Measurements from ENCODE around the gene CHMP1A. TPM values are rescaled to one million over a fixed set of nuclear protein-coding genes. Genes with fewer than 3 reads are reported as not detected.
A peak's percentile ranks its signal among the peaks of the same experiment; 100 is the strongest.

Gene CHMP1A
- total RNA-seq, 4 donors from 2014 or later, result 54.5 to 101 (median 82.2) TPM

GRCh38 chr16:89687092-89687940 lies 29.8 kb upstream of the CHMP1A start:
- no peak for ATAC-seq
- H3K27me3 ChIP-seq, result no peaks in the 10 kb centered on the region
- TF ChIP-seq POLR2AphosphoS5 (IDR thresholded peaks at IDR 0.05) (no peak), EP300 (IDR thresholded peaks at IDR 0.05) (no peak), POLR2A (IDR thresholded peaks at IDR 0.05) (no peak), CTCF (IDR thresholded peaks at IDR 0.05) (no peak)
- 19 to 37% methylated on average over 7 to 18 of the region's 42 CpGs for WGBS, 2 donors (ENCODE audit: low coverage in 1 of 2)
- H3K36me3 ChIP-seq, result peaks cover 0 to 23% of the 10 kb centered on the region in 2 donors
- no peaks in the 10 kb centered on the region for H3K9me3 ChIP-seq
- H3K4me1 ChIP-seq, result peaks cover 3 to 23% (median 8%) of the 10 kb centered on the region in 3 donors
- H3K4me3 ChIP-seq, result peak overlapping the region; percentile 69 to 90
- peak overlapping the region; percentile 19 to 92 (median 91) for H3K27ac ChIP-seq

- ATAC-seq, result peak; percentile 96
- no peaks in the 10 kb centered on the region for H3K27me3 ChIP-seq
- peaks cover 0 to 16% of the 10 kb centered on the region in 2 donors for H3K36me3 ChIP-seq
- WGBS, 2 donors (ENCODE audit: low coverage in 1 of 2), result no CpG with 5 or more reads among the region's 67 CpGs
- peaks cover 3 to 23% (median 8%) of the 10 kb centered on the region in 3 donors for H3K4me1 ChIP-seq
- H3K4me3 ChIP-seq, result peak within 1 kb of the TSS; percentile 69 to 90
- H3K27ac ChIP-seq, result peak within 1 kb of the TSS; percentile 19 to 92 (median 91)
- no peaks in the 10 kb centered on the region for H3K9me3 ChIP-seq
- TF ChIP-seq CTCF (IDR thresholded peaks at IDR 0.05) (peak in 1 of 4 experiments; percentile 7), EP300 (IDR thresholded peaks at IDR 0.05) (no peak), POLR2A (IDR thresholded peaks at IDR 0.05) (peak; percentile 63 to 71), POLR2AphosphoS5 (IDR thresholded peaks at IDR 0.05) (peak; percentile 75)
Observed at GRCh38 chr16:89686520-89687091, 29.1 kb upstream of the CHMP1A start, which contains the start of gene CDK10. TSS of gene CDK10 (plus strand) at chr16:89686689. CDS start at chr16:89686711, 22 bp downstream.

- peaks cover 0 to 9% of the 10 kb centered on the region in 2 donors for H3K36me3 ChIP-seq
- WGBS, 2 donors (ENCODE audit: low coverage in 1 of 2), result no CpG with 5 or more reads among the region's 1 CpG
- TF ChIP-seq EP300 (IDR thresholded peaks at IDR 0.05), result no peak
- no peak for TF ChIP-seq CTCF (IDR thresholded peaks at IDR 0.05)
- no peak for TF ChIP-seq POLR2A (IDR thresholded peaks at IDR 0.05)
- no peak for TF ChIP-seq POLR2AphosphoS5 (IDR thresholded peaks at IDR 0.05)
- H3K9me3 ChIP-seq, result no peaks in the 10 kb centered on the region
- H3K4me3 ChIP-seq, result peak overlapping the region in 1 of 2 donors; percentile 90
- H3K27ac ChIP-seq, result no peak overlapping the region
- H3K27me3 ChIP-seq, result no peaks in the 10 kb centered on the region
- no peak for ATAC-seq
- peaks cover 3 to 23% (median 8%) of the 10 kb centered on the region in 3 donors for H3K4me1 ChIP-seq
Observed at GRCh38 chr16:89685916-89686315, 28.4 kb upstream of the CHMP1A start.

- no peaks in the 10 kb centered on the region for H3K36me3 ChIP-seq
- no peaks in the 10 kb centered on the region for H3K27me3 ChIP-seq
- H3K4me1 ChIP-seq, result no peaks in the 10 kb centered on the region
- H3K4me3 ChIP-seq, result no peak overlapping the region
- H3K27ac ChIP-seq, result no peak overlapping the region
- no peak for ATAC-seq
- TF ChIP-seq CTCF (IDR thresholded peaks at IDR 0.05), result no peak
- no peak for TF ChIP-seq POLR2AphosphoS5 (IDR thresholded peaks at IDR 0.05)
- no peak for TF ChIP-seq EP300 (IDR thresholded peaks at IDR 0.05)
- no peak for TF ChIP-seq POLR2A (IDR thresholded peaks at IDR 0.05)
- 93 to 94% methylated on average over 2 of the region's 2 CpGs for WGBS, 2 donors (ENCODE audit: low coverage in 1 of 2)
- no peaks in the 10 kb centered on the region for H3K9me3 ChIP-seq
Observed at GRCh38 chr16:89678258-89678657, 20.8 kb upstream of the CHMP1A start.
